ENCODE data around the gene MYBPC1. TPM values are rescaled to one million over a fixed set of nuclear protein-coding genes. Genes with fewer than 3 reads are reported as not detected.
A peak's percentile ranks its signal among the peaks of the same experiment; 100 is the strongest.
"Not testable (repeated sequence)": the region's sequence is repeated elsewhere in the genome, so short reads cannot be mapped to it uniquely, and the experiment has no call there.

The MYBPC1 gene
- total RNA-seq, 5 donors from 2014 or later (not counting 1 experiment from before 2014, with no cell fraction given), result not detected

GRCh38 chr12:101670007-101670671, 75.4 kb downstream of the MYBPC1 start:
- no peaks in the 10 kb centered on the region for H3K9me3 Mint-ChIP-seq
- H3K27me3 Mint-ChIP-seq, result peaks cover 0 to 8% of the 10 kb centered on the region in 2 donors
- peaks cover 19 to 24% (median 22%) of the 10 kb centered on the region in 3 donors for H3K4me1 Mint-ChIP-seq
- no peaks in the 10 kb centered on the region for H3K9me3 ChIP-seq
- H3K4me3 ChIP-seq (ENCODE audit: control insufficient read depth in 1 of 2, extremely low read depth in 1 of 2, low read length in 1 of 2), result no peak overlapping the region
- POLR2A ChIA-PET, result no interaction called here
- no peak overlapping the region for H3K27ac ChIP-seq (ENCODE audit: low read length)
- DNase-seq, result peak in 32 of 35 experiments; percentile 7 to 74 (median 38)
- H3K4me3 Mint-ChIP-seq, result peak overlapping the region in 1 of 3 donors; percentile 32
- H3K27me3 ChIP-seq (replicated peaks in 1 of 2; ENCODE audit: control insufficient read depth in 2 of 2, extremely low read depth in 1 of 2, insufficient read depth in 2 of 2, low read length in 1 of 2), result peaks cover 0 to 14% of the 10 kb centered on the region in 2 experiments
- peak in 3 of 4 experiments; percentile 31 to 70 (median 46) for ATAC-seq (replicated peaks in 1 of 4)
- WGBS (ENCODE audit: insufficient coverage), result 60% methylated on average over 3 of the region's 6 CpGs
- H3K36me3 Mint-ChIP-seq, result no peaks in the 10 kb centered on the region
- no peaks in the 10 kb centered on the region for H3K36me3 ChIP-seq (ENCODE audit: control insufficient read depth in 2 of 2, extremely low read depth in 1 of 2, insufficient read depth in 1 of 2, low read length in 1 of 2)
- H3K4me1 ChIP-seq (ENCODE audit: control insufficient read depth in 1 of 2, extremely low read depth in 1 of 2, insufficient read depth in 2 of 2, low read length in 2 of 2), result peaks cover 11 to 17% of the 10 kb centered on the region in 2 experiments
- CTCF ChIA-PET, result interaction anchor here in 1 of 2 donors (1.1 kb wide), 1 partner anchor 12 kb away, joined by 4 read pairs; no protein-coding TSS in a partner anchor
- H3K27ac Mint-ChIP-seq, result peak overlapping the region; percentile 35 to 56

GRCh38 chr12:101671157-101671791, 76.5 kb downstream of the MYBPC1 start:
- ATAC-seq (replicated peaks in 1 of 4) (peak; percentile 83 to 93 (median 91)), DNase-seq (peak; percentile 0 to 69 (median 30))
- POLR2A ChIA-PET, result interaction anchor here in 1 of 2 donors (0.5 kb wide), 1 partner anchor 669 kb away, joined by 3 read pairs; no protein-coding TSS in a partner anchor
- CTCF ChIA-PET, result interaction anchor here in 1 of 2 donors (1.1 kb wide), 1 partner anchor 11 kb away, joined by 4 read pairs; no protein-coding TSS in a partner anchor
- H3K27me3 Mint-ChIP-seq, result peaks cover 0 to 4% of the 10 kb centered on the region in 2 donors
- no peaks in the 10 kb centered on the region for H3K36me3 ChIP-seq (ENCODE audit: control insufficient read depth in 2 of 2, extremely low read depth in 1 of 2, insufficient read depth in 1 of 2, low read length in 1 of 2)
- peaks cover 19 to 24% (median 22%) of the 10 kb centered on the region in 3 donors for H3K4me1 Mint-ChIP-seq
- H3K27me3 ChIP-seq (replicated peaks in 1 of 2; ENCODE audit: control insufficient read depth in 2 of 2, extremely low read depth in 1 of 2, insufficient read depth in 2 of 2, low read length in 1 of 2), result peaks cover 0 to 9% of the 10 kb centered on the region in 2 experiments
- no peak overlapping the region for H3K4me3 ChIP-seq (ENCODE audit: control insufficient read depth in 1 of 2, extremely low read depth in 1 of 2, low read length in 1 of 2)
- peak overlapping the region; percentile 45 to 57 (median 54) for H3K4me3 Mint-ChIP-seq
- H3K36me3 Mint-ChIP-seq, result no peaks in the 10 kb centered on the region
- H3K4me1 ChIP-seq (ENCODE audit: control insufficient read depth in 1 of 2, extremely low read depth in 1 of 2, insufficient read depth in 2 of 2, low read length in 2 of 2), result peaks cover 11 to 17% of the 10 kb centered on the region in 2 experiments
- H3K27ac ChIP-seq (ENCODE audit: low read length), result peak overlapping the region; percentile 3
- 53% methylated on average over 2 of the region's 6 CpGs for WGBS (ENCODE audit: insufficient coverage)
- H3K27ac Mint-ChIP-seq, result peak overlapping the region; percentile 89 to 91
- H3K9me3 Mint-ChIP-seq, result no peaks in the 10 kb centered on the region
- no peaks in the 10 kb centered on the region for H3K9me3 ChIP-seq

DNA sequence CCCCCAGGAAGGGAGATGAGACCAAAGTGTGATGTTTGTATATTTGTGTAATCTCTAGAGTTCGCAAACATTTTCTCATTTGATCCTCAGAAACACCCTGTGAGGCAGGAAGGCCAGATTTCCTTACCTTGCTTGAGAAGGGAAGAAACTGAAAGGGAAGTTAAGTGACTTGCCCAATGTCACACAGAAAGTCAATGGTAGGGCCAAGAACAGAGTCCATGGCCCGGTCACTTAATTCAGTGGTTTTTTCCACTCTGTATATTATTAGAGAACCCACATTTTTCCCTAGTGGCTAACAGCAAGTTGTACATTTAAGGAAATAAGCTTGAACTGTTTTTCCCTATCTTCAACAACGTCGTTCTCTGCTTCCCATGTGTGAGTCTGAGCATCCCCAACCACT, 77.1 kb downstream of the MYBPC1 start:
- peaks cover 0 to 1% of the 10 kb centered on the region in 2 donors for H3K27me3 Mint-ChIP-seq
- H3K4me1 Mint-ChIP-seq, result peaks cover 19 to 24% (median 22%) of the 10 kb centered on the region in 3 donors
- peaks cover 0 to 8% of the 10 kb centered on the region in 2 experiments for H3K27me3 ChIP-seq (replicated peaks in 1 of 2; ENCODE audit: control insufficient read depth in 2 of 2, extremely low read depth in 1 of 2, insufficient read depth in 2 of 2, low read length in 1 of 2)
- peak overlapping the region; percentile 89 to 91 for H3K27ac Mint-ChIP-seq
- ATAC-seq (replicated peaks in 1 of 4) (no peak), DNase-seq (peak in 1 of 35 experiments; percentile 1)
- no peaks in the 10 kb centered on the region for H3K9me3 ChIP-seq
- peaks cover 11 to 17% of the 10 kb centered on the region in 2 experiments for H3K4me1 ChIP-seq (ENCODE audit: control insufficient read depth in 1 of 2, extremely low read depth in 1 of 2, insufficient read depth in 2 of 2, low read length in 2 of 2)
- WGBS (ENCODE audit: insufficient coverage), result 100% methylated on average over 2 of the region's 4 CpGs
- peak overlapping the region in 1 of 3 donors; percentile 45 for H3K4me3 Mint-ChIP-seq
- H3K36me3 ChIP-seq (ENCODE audit: control insufficient read depth in 2 of 2, extremely low read depth in 1 of 2, insufficient read depth in 1 of 2, low read length in 1 of 2), result no peaks in the 10 kb centered on the region
- H3K9me3 Mint-ChIP-seq, result no peaks in the 10 kb centered on the region
- ChIA-PET CTCF (no interaction called here), POLR2A (interaction anchor here in 1 of 2 donors (0.6 kb wide), 1 partner anchor 131 kb away, joined by 3 read pairs; no protein-coding TSS in a partner anchor)
- H3K36me3 Mint-ChIP-seq, result no peaks in the 10 kb centered on the region
- no peak overlapping the region for H3K4me3 ChIP-seq (ENCODE audit: control insufficient read depth in 1 of 2, extremely low read depth in 1 of 2, low read length in 1 of 2)
- peak overlapping the region; percentile 3 for H3K27ac ChIP-seq (ENCODE audit: low read length)

- Mint-ChIP-seq H3K27ac (no peak overlapping the region), H3K36me3 (no peaks in the 10 kb centered on the region), H3K27me3 (peaks cover 0 to 1% of the 10 kb centered on the region in 2 donors), H3K4me3 (no peak overlapping the region), H3K9me3 (no peaks in the 10 kb centered on the region), H3K4me1 (peaks cover 14 to 16% (median 15%) of the 10 kb centered on the region in 3 donors)
- Histone ChIP-seq H3K27ac (ENCODE audit: low read length) (no peak overlapping the region), H3K27me3 (replicated peaks in 1 of 2; ENCODE audit: control insufficient read depth in 2 of 2, extremely low read depth in 1 of 2, insufficient read depth in 2 of 2, low read length in 1 of 2) (peaks cover 0 to 4% of the 10 kb centered on the region in 2 experiments), H3K36me3 (ENCODE audit: control insufficient read depth in 2 of 2, extremely low read depth in 1 of 2, insufficient read depth in 1 of 2, low read length in 1 of 2) (no peaks in the 10 kb centered on the region), H3K9me3 (no peaks in the 10 kb centered on the region), H3K4me3 (ENCODE audit: control insufficient read depth in 1 of 2, extremely low read depth in 1 of 2, low read length in 1 of 2) (no peak overlapping the region), H3K4me1 (ENCODE audit: control insufficient read depth in 1 of 2, extremely low read depth in 1 of 2, insufficient read depth in 2 of 2, low read length in 2 of 2) (peaks cover 9 to 14% of the 10 kb centered on the region in 2 experiments)
- ATAC-seq (replicated peaks in 1 of 4) (no peak), DNase-seq (no peak)
- ChIA-PET CTCF (interaction anchor here in 1 of 2 donors (0.6 kb wide), 2 partner anchors 83 to 269 kb away, joined by 3 read pairs; no protein-coding TSS in a partner anchor), POLR2A (no interaction called here)
- WGBS (ENCODE audit: insufficient coverage), result no CpG with 5 or more reads among the region's 2 CpGs
Observed at GRCh38 chr12:101675555-101675954, 80.8 kb downstream of the MYBPC1 start.

DNA sequence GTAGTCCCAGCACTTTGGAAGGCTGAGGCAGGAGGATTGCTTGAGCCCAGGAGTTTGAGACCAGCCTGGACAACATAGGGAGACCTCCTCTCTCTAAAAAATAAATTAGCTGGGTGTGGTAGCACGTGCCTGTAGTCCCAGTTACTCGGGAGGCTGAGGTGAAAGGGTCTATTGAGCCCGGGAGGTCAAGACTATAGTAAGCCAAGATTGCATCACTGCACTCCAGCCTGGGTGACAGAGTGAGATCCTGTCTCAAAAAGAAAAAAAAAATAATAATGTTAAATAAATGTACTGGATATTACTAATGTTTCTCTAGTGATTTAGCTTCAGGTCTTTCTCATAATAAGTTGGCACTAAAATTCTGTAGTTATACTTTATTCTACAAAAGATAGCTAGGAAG, 81.7 kb downstream of the MYBPC1 start:
- H3K36me3 Mint-ChIP-seq; H3K4me3 ChIP-seq (ENCODE audit: control insufficient read depth in 1 of 2, extremely low read depth in 1 of 2, low read length in 1 of 2); H3K4me1 Mint-ChIP-seq; H3K9me3 ChIP-seq; H3K4me1 ChIP-seq (ENCODE audit: control insufficient read depth in 1 of 2, extremely low read depth in 1 of 2, insufficient read depth in 2 of 2, low read length in 2 of 2); CTCF ChIA-PET; DNase-seq; H3K27me3 Mint-ChIP-seq; H3K27me3 ChIP-seq (replicated peaks in 1 of 2; ENCODE audit: control insufficient read depth in 2 of 2, extremely low read depth in 1 of 2, insufficient read depth in 2 of 2, low read length in 1 of 2); H3K4me3 Mint-ChIP-seq; H3K27ac ChIP-seq (ENCODE audit: low read length); ATAC-seq (replicated peaks in 1 of 4); H3K36me3 ChIP-seq (ENCODE audit: control insufficient read depth in 2 of 2, extremely low read depth in 1 of 2, insufficient read depth in 1 of 2, low read length in 1 of 2); H3K27ac Mint-ChIP-seq; H3K9me3 Mint-ChIP-seq: not testable (repeated sequence)
- WGBS (ENCODE audit: insufficient coverage), result no CpG with 5 or more reads among the region's 3 CpGs
- POLR2A ChIA-PET, result interaction anchor here in 1 of 2 donors (0.7 kb wide), 1 partner anchor 99 kb away, joined by 3 read pairs; no protein-coding TSS in a partner anchor

DNA sequence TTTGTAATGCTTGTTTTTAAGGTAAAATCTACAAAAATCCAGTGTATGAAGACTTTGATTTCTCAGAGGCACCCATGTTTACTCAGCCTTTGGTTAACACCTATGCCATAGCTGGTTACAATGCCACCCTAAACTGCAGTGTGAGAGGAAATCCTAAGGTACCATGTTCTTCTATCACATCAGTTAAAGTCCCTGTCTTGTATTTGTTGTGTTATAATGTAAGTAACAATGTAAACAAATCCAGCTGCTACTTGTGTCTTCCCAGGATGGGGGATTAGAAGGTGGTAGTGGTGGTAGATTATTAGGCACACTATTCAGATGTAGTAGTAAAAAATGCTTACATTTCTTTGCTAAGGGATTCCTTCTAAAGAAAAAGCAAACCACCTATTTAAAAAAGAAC, 83.3 kb downstream of the MYBPC1 start:
- H3K4me3 Mint-ChIP-seq, result no peak overlapping the region
- ATAC-seq (replicated peaks in 1 of 4) (peak in 1 of 4 experiments; percentile 23), DNase-seq (no peak)
- no peaks in the 10 kb centered on the region for H3K27me3 ChIP-seq (replicated peaks in 1 of 2; ENCODE audit: control insufficient read depth in 2 of 2, extremely low read depth in 1 of 2, insufficient read depth in 2 of 2, low read length in 1 of 2)
- no peaks in the 10 kb centered on the region for H3K4me1 Mint-ChIP-seq
- H3K4me1 ChIP-seq (ENCODE audit: control insufficient read depth in 1 of 2, extremely low read depth in 1 of 2, insufficient read depth in 2 of 2, low read length in 2 of 2), result no peaks in the 10 kb centered on the region
- no peaks in the 10 kb centered on the region for H3K9me3 ChIP-seq
- peaks cover 0 to 1% of the 10 kb centered on the region in 2 donors for H3K27me3 Mint-ChIP-seq
- H3K36me3 Mint-ChIP-seq, result no peaks in the 10 kb centered on the region
- H3K9me3 Mint-ChIP-seq, result no peaks in the 10 kb centered on the region
- CTCF ChIA-PET, result no interaction called here
- POLR2A ChIA-PET, result no interaction called here
- H3K27ac ChIP-seq (ENCODE audit: low read length), result no peak overlapping the region
- H3K27ac Mint-ChIP-seq, result no peak overlapping the region
- no peaks in the 10 kb centered on the region for H3K36me3 ChIP-seq (ENCODE audit: control insufficient read depth in 2 of 2, extremely low read depth in 1 of 2, insufficient read depth in 1 of 2, low read length in 1 of 2)
- H3K4me3 ChIP-seq (ENCODE audit: control insufficient read depth in 1 of 2, extremely low read depth in 1 of 2, low read length in 1 of 2), result no peak overlapping the region
